Measurements from ENCODE around the gene NDST3.

GRCh38 chr4:118167306-118167705 lies 133.0 kb downstream of the NDST3 start:
- TF ChIP-seq POLR2A (IDR thresholded peaks at IDR 0.05) (no peak), CTCF (IDR thresholded peaks at IDR 0.05) (no peak), POLR2AphosphoS5 (IDR thresholded peaks at IDR 0.05) (no peak), EP300 (IDR thresholded peaks at IDR 0.05) (no peak)

Measured in gastroesophageal sphincter (tissue), 3 donors.